HCT116 (cell line): ENCODE data around the gene ALDH5A1. TPM values are rescaled to one million over a fixed set of nuclear protein-coding genes. Genes with fewer than 3 reads are reported as not detected.

Experiments
- ATAC-seq: fragments of 200-7000 bp; cut with Tn5 transposase; 2 replicates; pipeline ENCODE4 v1.9.1; 2020; ENCODE audit warnings: mild to moderate bottlenecking, moderate library complexity
- BruUV-seq: library from RNA; stranded (reverse); fragments of 400-500 nt; replicated peaks from 2 replicates; lab custom pipeline; 2021; lab: Mats Ljungman, UMichigan
- CTCF ChIA-PET: fragments of 300-600 bp; sonication (Branson Sonifier 250); formaldehyde crosslinking; loops from one replicate; lab custom pipeline; 2021; ENCODE audit warnings: antibody characterized with exemption; lab: Charles Lee
- POLR2A ChIA-PET: fragments of 300-600, 350-600 bp; sonication (Branson Sonifier 250); formaldehyde crosslinking; loops from one replicate; lab custom pipeline; 2021; ENCODE audit warnings: antibody characterized with exemption; lab: Charles Lee
- RAD21 ChIA-PET, 2 experiments: fragments of 300-600 bp; sonication (Branson Sonifier 250); formaldehyde crosslinking; loops; one replicate each; lab custom pipeline; 2023; ENCODE audit warnings: low total read pairs in 2 of 2; ENCODE audit not compliant: uncharacterized antibody in 2 of 2, unreplicated experiment in 2 of 2, low non-redundant PET in 1 of 2; lab: Charles Lee
- DNase-seq: peaks from one replicate; pipeline ENCODE4 v3.0.0-alpha.2; 2010; ENCODE audit warnings: low read depth, low spot score
- H2AFZ ChIP-seq: fragments of 200-600 bp; shearing (Covaris generic), sonication (generic); 2 replicates; pipeline ENCODE4 v1.6.1; 2017; ENCODE audit warnings: low read depth, mixed run types, mixed read lengths, antibody characterized with exemption, low read length; ENCODE audit not compliant: poor library complexity, severe bottlenecking
- H3K27ac ChIP-seq: 2 replicates; pipeline ENCODE4 v1.5.1; 2012; ENCODE audit warnings: low read depth, low read length
- H3K27me3 ChIP-seq: fragments of 200-600 bp; sonication (generic); 2 replicates; pipeline ENCODE4 v1.6.1; 2016; ENCODE audit warnings: mixed run types, low read length, mixed read lengths; ENCODE audit not compliant: insufficient read depth
- H3K36me3 ChIP-seq, 2 experiments: fragments of 200-500 bp in 1 of 2; fragments of 200-600 bp in 1 of 2; sonication (Bioruptor generic) in 1 of 2; sonication (generic) in 1 of 2; 2 replicates each; pipeline versions ENCODE4 v1.5.1 to v1.6.1; 2014 to 2016; ENCODE audit warnings: low read length in 2 of 2, inconsistent platforms in 1 of 2, mixed read lengths in 1 of 2, mixed run types in 1 of 2; ENCODE audit not compliant: insufficient read depth in 2 of 2, control insufficient read depth in 1 of 2
- H3K4me1 ChIP-seq, 2 experiments: fragments of 200-600 bp in 1 of 2; sonication (generic) in 1 of 2; 2 replicates each; pipeline versions ENCODE4 v1.5.1 to v1.6.1; 2012 to 2017; ENCODE audit warnings: low read length in 2 of 2, inconsistent platforms in 1 of 2, mild to moderate bottlenecking in 1 of 2, mixed read lengths in 1 of 2, mixed run types in 1 of 2, moderate library complexity in 1 of 2; ENCODE audit not compliant: insufficient read depth in 2 of 2, control insufficient read depth in 1 of 2
- H3K4me2 ChIP-seq: fragments of 200-600 bp; sonication (generic); 2 replicates; pipeline ENCODE4 v1.6.1; 2017; ENCODE audit warnings: mixed run types, low read length, mixed read lengths
- H3K4me3 ChIP-seq, 2 experiments: fragments of 200-600 bp in 1 of 2; sonication (generic) in 1 of 2; replicated peaks in 1 of 2; 2 replicates each; pipeline ENCODE4 v1.5.1; 2011 to 2016; ENCODE audit warnings: low read length in 2 of 2, control low read depth in 1 of 2, low read depth in 1 of 2, mild to moderate bottlenecking in 1 of 2, mixed read lengths in 1 of 2, mixed run types in 1 of 2
- H3K79me2 ChIP-seq: fragments of 200-600 bp; sonication (generic); 2 replicates; pipeline ENCODE4 v1.6.1; 2017; ENCODE audit warnings: mild to moderate bottlenecking, mixed run types, low read length, moderate library complexity, mixed read lengths; ENCODE audit not compliant: insufficient read depth
- H3K9ac ChIP-seq: fragments of 200-600 bp; sonication (generic); 2 replicates; pipeline ENCODE4 v1.6.1; 2016; ENCODE audit warnings: low read length, mixed read lengths
- H3K9me2 ChIP-seq: fragments of 200-600 bp; sonication (generic), shearing (Covaris generic); 2 replicates; pipeline ENCODE4 v1.6.1; 2017; ENCODE audit warnings: mixed run types, mild to moderate bottlenecking, moderate library complexity; ENCODE audit not compliant: insufficient read depth
- H3K9me3 ChIP-seq, 2 experiments: fragments of 200-500 bp in 1 of 2; fragments of 200-600 bp in 1 of 2; sonication (Bioruptor generic) in 1 of 2; sonication (generic) in 1 of 2; 2 replicates each; pipeline ENCODE4 v1.6.1; 2014 to 2017; ENCODE audit warnings: low read length in 2 of 2, mixed read lengths in 2 of 2, inconsistent platforms in 1 of 2, low read depth in 1 of 2, mild to moderate bottlenecking in 1 of 2, mixed run types in 1 of 2, moderate library complexity in 1 of 2; ENCODE audit not compliant: control insufficient read depth in 1 of 2, insufficient read depth in 1 of 2
- H4K20me1 ChIP-seq: fragments of 200-600 bp; sonication (generic), shearing (Covaris generic); 2 replicates; pipeline ENCODE4 v1.6.1; 2017; ENCODE audit warnings: mixed run types, mild to moderate bottlenecking, moderate library complexity; ENCODE audit not compliant: insufficient read depth
- ATF3 ChIP-seq: IDR thresholded peaks from 2 replicates; pipeline ENCODE4 v1.6.1; 2012
- CTCF ChIP-seq, 3 experiments: fragments of 200-600 bp in 1 of 3; sonication (generic) in 1 of 3; IDR thresholded peaks in 2 of 3; conservative IDR thresholded peaks in 1 of 3; 2 replicates each; pipeline ENCODE4 v1.5.1; 2012 to 2017; ENCODE audit warnings: low read depth in 2 of 3, low read length in 2 of 3, antibody characterized with exemption in 1 of 3, borderline replicate concordance in 1 of 3, control low read depth in 1 of 3, mild to moderate bottlenecking in 1 of 3, mixed read lengths in 1 of 3, mixed run types in 1 of 3, moderate library complexity in 1 of 3; ENCODE audit not compliant: insufficient read depth in 1 of 3
- ELF1 ChIP-seq: IDR thresholded peaks from 2 replicates; pipeline ENCODE4 v1.6.1; 2012; ENCODE audit warnings: low read depth, borderline replicate concordance
- EZH2phosphoT487 ChIP-seq: fragments of 200-600 bp; IDR thresholded peaks from 2 replicates; pipeline ENCODE4 v1.6.1; 2018; ENCODE audit warnings: antibody characterized with exemption, borderline replicate concordance
- POLR2A ChIP-seq: IDR thresholded peaks from 2 replicates; pipeline ENCODE4 v1.7.0; 2011; ENCODE audit warnings: borderline replicate concordance; ENCODE audit not compliant: insufficient read depth, insufficient read length; ENCODE audit errors: extremely low read depth
- POLR2AphosphoS5 ChIP-seq: IDR thresholded peaks from 2 replicates; pipeline ENCODE4 v1.6.1; 2011; ENCODE audit warnings: mild to moderate bottlenecking, low read depth, low read length, moderate library complexity
- SP1 ChIP-seq: IDR thresholded peaks from 2 replicates; pipeline ENCODE4 v1.6.1; 2012; ENCODE audit warnings: low read depth
- TCF7L2 ChIP-seq: IDR thresholded peaks from 2 replicates; pipeline ENCODE4 v1.7.0; 2011; ENCODE audit warnings: borderline replicate concordance, inconsistent platforms; ENCODE audit not compliant: insufficient read depth, insufficient read length; ENCODE audit errors: extremely low read depth
- ZFX ChIP-seq: fragments of 450-650 bp; IDR thresholded peaks from 2 replicates; pipeline ENCODE4 v1.6.1; 2017
- intact Hi-C: fragments of 100-400 bp; cut with micrococcal nuclease; formaldehyde crosslinking; loops from 2 replicates; pipeline ENCODE4 v1.10.0; 2022
- total RNA-seq: library from RNA; stranded (reverse); gene quantifications from one replicate; pipeline ENCODE4 v1.2.1, GENCODE V29; 2021; ENCODE audit not compliant: unreplicated experiment

ALDH5A1 gene
- total RNA-seq, 1 experiment from 2014 or later: 10.0 TPM

- H3K4me2 ChIP-seq: no peak overlapping the region
- H3K9ac ChIP-seq: no peak overlapping the region
- CTCF ChIA-PET: no interaction called here
- no peaks in the 10 kb centered on the region for H3K9me3 ChIP-seq
- H4K20me1 ChIP-seq: no peaks in the 10 kb centered on the region
- no peaks in the 10 kb centered on the region for H3K27me3 ChIP-seq
- TF ChIP-seq TCF7L2 (no peak), EZH2phosphoT487 (no peak), CTCF (IDR thresholded peaks at IDR 0.05 in 2 of 3, conservative IDR thresholded peaks at IDR 0.05 in 1 of 3; ENCODE audit: borderline replicate concordance in 1 of 3, insufficient read depth in 1 of 3, low read depth in 2 of 3, low read length in 2 of 3) (peak in 2 of 3 experiments; percentile 25 to 31; a peak in 2 of 6 replicates), SP1 (no peak), POLR2A (no peak), POLR2AphosphoS5 (no peak), ATF3 (no peak), ZFX (no peak), ELF1 (no peak)
- H3K4me1 ChIP-seq: peaks cover 5 to 14% of the 10 kb centered on the region in 2 experiments; a peak in 3 of 4 replicates
- POLR2A ChIA-PET: no interaction called here
- ATAC-seq: no peak
- H3K79me2 ChIP-seq: no peaks in the 10 kb centered on the region
- no peaks in the 10 kb centered on the region for H3K9me2 ChIP-seq
- no peaks in the 10 kb centered on the region for H3K36me3 ChIP-seq
- RAD21 ChIA-PET: no interaction called here
- no peak for DNase-seq
- no peak overlapping the region for H3K27ac ChIP-seq
- intact Hi-C loops: no loop called here
- BruUV-seq: TSS peak; percentile 42
- no peak overlapping the region for H2AFZ ChIP-seq
- no peak overlapping the region for H3K4me3 ChIP-seq
These were observed 2.3 kb upstream of the ALDH5A1 start for GRCh38 chr6:24492475-24492874.
